ENCODE data around the gene BIN2.
"Not testable (repeated sequence)": the region's sequence is repeated elsewhere in the genome, so short reads cannot be mapped to it uniquely, and the experiment has no call there.

DNA sequence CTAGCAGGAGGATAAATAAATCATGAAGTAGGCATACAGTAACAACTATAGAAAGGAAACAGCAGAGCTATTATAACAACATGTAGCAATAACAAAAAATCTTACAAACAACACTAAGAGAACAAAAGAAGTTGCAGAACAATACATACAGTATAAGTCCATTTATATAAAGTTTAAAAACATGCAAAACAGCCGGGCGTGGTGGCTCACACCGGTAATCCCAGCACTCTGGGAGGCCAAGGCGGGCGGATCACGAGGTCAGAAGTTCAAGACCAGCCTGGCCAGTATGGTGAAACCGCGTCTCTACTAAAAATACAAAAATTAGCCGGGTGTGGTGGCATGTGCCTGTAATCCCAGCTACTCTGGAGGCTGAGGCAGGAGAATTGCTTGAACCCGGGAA is 29.9 kb downstream of the BIN2 start:
- TF ChIP-seq, protein P1, sequence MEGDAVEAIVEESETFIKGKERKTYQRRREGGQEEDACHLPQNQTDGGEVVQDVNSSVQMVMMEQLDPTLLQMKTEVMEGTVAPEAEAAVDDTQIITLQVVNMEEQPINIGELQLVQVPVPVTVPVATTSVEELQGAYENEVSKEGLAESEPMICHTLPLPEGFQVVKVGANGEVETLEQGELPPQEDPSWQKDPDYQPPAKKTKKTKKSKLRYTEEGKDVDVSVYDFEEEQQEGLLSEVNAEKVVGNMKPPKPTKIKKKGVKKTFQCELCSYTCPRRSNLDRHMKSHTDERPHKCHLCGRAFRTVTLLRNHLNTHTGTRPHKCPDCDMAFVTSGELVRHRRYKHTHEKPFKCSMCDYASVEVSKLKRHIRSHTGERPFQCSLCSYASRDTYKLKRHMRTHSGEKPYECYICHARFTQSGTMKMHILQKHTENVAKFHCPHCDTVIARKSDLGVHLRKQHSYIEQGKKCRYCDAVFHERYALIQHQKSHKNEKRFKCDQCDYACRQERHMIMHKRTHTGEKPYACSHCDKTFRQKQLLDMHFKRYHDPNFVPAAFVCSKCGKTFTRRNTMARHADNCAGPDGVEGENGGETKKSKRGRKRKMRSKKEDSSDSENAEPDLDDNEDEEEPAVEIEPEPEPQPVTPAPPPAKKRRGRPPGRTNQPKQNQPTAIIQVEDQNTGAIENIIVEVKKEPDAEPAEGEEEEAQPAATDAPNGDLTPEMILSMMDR (IDR thresholded peaks at IDR 0.05) = not testable (repeated sequence)
- not testable (repeated sequence) for TF ChIP-seq TCF7L2 (IDR thresholded peaks at IDR 0.05; ENCODE audit: low read depth, low read length); POLR2AphosphoS5 (IDR thresholded peaks at IDR 0.05; ENCODE audit: low read depth, low read length); SIN3A (IDR thresholded peaks at IDR 0.05; ENCODE audit: borderline replicate concordance, insufficient read depth, low read depth, low read length)
- TF ChIP-seq, protein P2, sequence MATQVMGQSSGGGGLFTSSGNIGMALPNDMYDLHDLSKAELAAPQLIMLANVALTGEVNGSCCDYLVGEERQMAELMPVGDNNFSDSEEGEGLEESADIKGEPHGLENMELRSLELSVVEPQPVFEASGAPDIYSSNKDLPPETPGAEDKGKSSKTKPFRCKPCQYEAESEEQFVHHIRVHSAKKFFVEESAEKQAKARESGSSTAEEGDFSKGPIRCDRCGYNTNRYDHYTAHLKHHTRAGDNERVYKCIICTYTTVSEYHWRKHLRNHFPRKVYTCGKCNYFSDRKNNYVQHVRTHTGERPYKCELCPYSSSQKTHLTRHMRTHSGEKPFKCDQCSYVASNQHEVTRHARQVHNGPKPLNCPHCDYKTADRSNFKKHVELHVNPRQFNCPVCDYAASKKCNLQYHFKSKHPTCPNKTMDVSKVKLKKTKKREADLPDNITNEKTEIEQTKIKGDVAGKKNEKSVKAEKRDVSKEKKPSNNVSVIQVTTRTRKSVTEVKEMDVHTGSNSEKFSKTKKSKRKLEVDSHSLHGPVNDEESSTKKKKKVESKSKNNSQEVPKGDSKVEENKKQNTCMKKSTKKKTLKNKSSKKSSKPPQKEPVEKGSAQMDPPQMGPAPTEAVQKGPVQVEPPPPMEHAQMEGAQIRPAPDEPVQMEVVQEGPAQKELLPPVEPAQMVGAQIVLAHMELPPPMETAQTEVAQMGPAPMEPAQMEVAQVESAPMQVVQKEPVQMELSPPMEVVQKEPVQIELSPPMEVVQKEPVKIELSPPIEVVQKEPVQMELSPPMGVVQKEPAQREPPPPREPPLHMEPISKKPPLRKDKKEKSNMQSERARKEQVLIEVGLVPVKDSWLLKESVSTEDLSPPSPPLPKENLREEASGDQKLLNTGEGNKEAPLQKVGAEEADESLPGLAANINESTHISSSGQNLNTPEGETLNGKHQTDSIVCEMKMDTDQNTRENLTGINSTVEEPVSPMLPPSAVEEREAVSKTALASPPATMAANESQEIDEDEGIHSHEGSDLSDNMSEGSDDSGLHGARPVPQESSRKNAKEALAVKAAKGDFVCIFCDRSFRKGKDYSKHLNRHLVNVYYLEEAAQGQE (IDR thresholded peaks at IDR 0.05; ENCODE audit: insufficient read depth in 1 of 2, low read depth in 2 of 2, low read length in 1 of 2) = not testable (repeated sequence)

Measured in Panc1 (cell line).